HG02981 (cell line): ENCODE measurements around the gene R3HDM4.
"Not testable (repeated sequence)": the region's sequence is repeated elsewhere in the genome, so short reads cannot be mapped to it uniquely, and the experiment has no call there.

Source experiments
- ATAC-seq: cut with Tn5 transposase; IDR thresholded peaks from one replicate; pipeline ENCODE4 v1.9.1; 2021; ENCODE audit warnings: mild to moderate bottlenecking, moderate library complexity; ENCODE audit not compliant: unreplicated experiment

The R3HDM4 gene

DNA sequence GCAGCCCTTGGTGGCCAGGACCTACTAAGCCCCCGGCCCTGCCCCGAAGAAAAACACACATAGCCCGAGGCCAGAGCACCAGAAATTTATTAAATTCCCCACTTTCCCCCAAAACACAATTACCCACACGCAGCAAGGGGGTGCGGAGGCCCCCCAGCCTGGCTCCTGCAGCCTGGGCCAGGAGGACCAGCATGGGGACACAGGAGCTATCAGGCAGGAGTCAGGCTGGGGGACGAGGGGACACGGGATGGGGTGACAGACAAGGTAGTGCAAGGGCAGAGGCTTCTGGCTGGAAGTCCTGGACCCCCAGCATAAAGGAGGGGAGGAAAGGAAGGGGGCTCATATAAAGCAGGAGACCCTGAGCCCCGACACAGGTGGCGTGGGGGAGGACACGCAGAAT is 16.6 kb downstream of the R3HDM4 start:
- ATAC-seq = no peak

DNA sequence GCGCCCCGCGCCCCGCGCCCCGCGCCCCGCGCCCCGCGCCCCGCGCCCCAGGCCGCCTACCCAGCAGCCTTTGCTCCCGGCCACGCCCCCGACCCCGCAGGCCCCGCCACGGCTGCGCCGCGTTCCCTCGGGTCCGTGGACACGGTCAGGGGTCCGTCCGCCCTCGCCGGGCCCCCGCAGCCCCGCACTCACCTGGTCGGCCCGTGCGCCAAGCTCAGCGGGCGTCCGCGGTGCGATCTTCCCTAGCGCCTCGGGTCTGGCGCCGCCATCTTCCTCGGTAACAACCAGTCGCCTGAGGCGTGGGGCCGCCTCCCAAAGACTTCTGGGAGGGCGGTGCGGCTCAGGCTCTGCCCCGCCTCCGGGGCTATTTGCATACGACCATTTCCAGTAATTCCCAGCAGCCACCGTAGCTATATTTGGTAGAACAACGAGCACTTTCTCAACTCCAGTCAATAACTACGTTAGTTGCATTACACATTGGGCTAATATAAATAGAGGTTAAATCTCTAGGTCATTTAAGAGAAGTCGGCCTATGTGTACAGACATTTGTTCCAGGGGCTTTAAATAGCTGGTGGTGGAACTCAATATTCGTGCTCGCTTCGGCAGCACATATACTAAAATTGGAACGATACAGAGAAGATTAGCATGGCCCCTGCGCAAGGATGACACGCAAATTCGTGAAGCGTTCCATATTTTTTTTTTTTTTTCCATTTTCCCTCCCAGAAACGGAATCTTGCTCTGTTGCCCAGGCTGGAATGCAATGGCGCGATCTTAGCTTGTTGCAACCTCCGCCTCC is 19.9 kb downstream of the R3HDM4 start, which contains the start of the genes MED16 and RNU6-9:
Gene MED16 (minus strand): TSS at position 294 of the 796 bp plus-strand sequence. CDS start 2,056 bp downstream, outside the sequence.
Gene RNU6-9 (plus strand): TSS at position 591 of the 796 bp plus-strand sequence.
- ATAC-seq = peak; percentile 81

DNA sequence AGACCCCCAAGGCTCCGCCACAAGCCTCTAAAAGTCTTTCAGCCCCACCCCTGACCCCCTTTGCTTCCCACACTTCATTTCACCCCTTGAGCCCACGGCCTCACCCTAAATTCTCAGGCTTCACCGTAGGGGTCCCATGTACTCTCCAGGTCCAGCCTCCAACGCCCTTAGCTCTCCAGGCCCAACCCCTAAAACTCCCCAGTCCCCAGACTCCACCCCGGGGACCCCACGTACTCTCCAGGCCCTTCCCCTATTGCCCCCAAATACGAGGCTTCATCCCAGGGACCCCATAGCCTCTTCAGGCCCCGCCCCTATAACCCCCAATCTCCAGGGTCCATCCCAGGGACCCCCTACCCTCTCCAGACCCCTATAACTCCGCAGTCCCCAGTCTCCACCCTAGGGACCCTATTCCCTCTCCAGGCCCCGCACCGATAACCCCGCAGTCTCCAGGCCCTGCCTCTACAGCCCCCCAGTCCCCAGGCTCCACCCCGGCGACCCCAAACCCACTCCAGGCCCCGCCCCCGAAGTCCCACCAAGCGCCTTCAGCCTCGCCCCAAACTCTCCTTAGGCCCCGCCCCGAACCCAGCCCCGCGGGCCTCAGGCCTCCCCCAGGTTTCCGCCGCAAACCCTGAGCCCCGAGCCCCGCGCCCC is 20.7 kb downstream of the R3HDM4 start:
- ATAC-seq = no peak

DNA sequence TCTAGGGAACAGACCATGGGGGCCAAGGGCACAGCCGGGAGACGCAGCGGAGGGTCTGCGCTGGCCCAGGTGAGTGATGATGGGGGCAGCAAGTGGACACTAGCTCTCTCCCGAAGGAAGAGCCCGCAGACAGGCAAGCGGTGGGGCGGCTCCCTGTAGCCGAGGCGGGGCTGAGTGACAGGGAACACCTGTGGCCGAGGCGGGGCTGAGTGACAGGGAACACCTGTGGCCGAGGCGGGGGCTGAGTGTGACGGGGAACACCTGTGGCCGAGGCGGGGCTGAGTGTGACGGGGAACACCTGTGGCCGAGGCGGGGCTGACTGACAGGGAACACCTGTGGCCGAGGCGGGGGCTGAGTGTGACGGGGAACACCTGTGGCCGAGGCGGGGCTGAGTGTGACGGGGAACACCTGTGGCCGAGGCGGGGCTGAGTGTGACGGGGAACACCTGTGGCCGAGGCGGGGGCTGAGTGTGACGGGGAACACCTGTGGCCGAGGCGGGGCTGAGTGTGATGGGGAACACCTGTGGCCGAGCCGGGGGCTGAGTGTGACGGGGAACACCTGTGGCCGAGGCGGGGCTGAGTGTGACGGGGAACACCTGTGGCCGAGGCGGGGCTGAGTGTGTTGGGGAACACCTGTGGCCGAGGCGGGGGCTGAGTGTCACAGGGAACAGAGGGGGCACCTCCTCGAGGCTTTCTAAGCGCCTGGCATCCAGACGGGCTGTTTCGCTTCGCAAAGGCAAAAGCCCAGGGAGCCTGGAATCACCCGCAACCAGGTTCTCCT is 21.4 kb downstream of the R3HDM4 start:
- not testable (repeated sequence) for ATAC-seq

DNA sequence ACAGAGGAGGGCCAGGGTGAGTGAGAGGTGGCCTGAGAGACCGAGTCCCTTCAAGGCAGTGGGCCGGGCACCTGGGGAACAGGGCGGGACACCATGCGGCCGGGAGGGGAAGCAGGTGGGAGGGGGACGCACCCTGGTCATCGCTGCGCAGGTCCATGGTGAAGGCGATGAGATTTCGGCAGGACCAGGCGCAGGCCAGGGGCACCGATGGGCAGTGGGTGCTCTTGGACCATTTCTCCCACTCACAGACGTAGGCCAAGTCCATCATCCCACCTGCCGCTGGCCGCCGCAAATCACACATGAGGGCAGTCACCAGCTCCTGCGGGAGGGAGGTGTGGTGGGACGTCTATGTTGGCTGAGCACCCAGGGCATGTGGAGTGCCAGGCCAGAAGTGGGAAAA is 22.2 kb downstream of the R3HDM4 start:
- no peak for ATAC-seq

DNA sequence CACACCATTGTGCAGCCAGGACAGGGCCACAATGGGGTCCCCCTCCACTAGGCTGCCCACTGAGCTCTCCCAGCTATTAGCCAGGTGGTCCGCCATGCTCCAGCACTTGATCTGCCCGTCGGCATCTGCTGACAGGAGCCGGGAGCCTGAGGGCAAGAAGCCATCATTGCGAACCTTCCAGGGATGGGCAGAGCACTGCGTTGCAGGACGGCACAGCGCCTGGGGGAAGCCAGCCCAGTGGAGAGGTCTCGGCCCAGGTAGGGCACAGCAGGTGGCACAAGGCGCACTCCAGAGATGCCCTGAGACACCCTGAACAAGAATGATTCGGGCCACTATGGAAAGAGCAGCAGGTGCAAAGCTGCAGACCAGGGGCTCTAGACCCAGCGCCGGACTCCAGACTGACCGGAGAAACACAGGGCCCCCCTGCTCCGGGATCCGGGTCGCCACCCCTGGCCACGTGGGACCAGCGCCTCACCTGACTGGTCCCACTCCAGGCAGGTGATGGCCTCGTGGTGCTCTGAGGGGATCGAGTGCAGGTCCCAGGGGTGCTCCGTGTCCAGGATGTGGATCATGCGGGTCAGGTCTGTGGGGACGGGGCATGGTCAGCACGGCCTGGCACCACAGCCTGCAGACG is 23.2 kb downstream of the R3HDM4 start:
- no peak for ATAC-seq

DNA sequence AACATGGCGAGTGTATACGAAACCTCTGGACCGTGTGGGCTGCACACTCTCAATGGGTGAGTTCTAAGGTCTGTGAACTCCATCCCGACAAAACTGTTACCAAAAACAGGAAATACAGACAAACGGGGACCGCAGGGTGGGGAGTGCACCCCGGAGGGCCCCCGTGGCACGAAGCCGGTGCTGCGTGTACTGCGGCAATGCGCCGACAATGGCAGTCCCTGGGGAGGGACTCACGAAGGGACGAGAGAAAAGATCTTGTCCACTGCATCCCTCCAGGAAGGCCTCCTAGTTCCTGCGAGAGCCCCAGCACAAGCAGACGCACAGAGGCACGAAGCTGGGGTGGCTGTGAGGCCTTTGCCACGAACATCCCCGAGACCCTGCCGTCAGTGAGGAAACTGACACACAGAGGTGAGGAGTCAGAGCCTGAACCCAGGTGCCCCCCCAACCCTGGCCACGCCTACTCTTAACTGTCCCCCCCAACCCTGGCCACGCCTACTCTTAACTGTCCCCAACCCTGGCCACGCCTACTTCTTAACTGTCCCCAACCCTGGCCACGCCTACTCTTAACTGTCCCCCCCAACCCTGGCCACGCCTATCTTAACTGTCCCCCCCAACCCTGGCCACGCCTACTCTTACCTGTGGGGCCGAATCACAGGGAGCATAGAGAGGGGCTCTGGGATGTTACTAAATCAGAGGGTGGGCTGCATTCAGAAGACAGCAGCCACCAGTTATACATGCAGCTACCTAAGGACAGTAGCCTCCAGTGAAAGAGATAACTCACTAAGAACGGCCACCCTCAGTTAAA is 24.2 kb downstream of the R3HDM4 start:
- ATAC-seq = no peak

DNA sequence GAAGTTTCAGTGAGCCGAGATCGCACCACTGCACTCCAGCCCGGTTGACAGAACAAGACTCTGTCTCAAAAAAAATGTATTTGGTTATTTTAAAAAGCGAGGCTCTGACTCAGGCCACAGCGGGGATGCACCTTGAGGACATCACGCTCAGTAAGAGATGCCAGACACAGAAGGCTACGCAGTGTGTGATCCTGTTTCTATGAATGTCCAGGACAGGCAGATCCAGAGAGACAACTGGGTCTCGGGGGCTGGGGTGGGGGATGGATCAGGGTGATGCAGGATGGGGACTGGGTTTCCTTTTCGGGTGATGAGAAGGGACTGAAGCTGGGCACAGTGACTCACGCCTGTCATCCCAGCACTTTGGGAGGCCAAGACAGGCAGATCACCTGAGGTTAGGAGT is 25.4 kb downstream of the R3HDM4 start:
- no peak for ATAC-seq

DNA sequence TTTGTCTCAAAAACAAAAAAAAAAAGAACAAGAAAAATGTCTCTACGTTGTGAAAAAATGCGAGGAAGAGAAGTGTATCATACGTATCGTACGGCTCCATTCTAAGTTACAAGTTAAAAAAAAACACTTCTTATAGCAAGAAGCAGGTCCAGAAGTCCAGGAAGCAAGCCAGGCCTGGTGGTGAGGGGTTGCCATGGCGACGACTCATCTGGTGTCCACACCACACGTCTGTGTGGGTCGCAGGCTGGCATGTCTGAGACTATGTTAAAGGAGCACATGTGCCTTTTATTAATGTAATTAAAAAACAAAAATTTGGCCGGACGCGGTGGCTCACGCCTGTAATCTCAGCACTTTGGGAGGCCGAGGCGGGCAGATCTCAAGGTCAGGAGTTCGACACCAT is 25.9 kb downstream of the R3HDM4 start:
- no peak for ATAC-seq

DNA sequence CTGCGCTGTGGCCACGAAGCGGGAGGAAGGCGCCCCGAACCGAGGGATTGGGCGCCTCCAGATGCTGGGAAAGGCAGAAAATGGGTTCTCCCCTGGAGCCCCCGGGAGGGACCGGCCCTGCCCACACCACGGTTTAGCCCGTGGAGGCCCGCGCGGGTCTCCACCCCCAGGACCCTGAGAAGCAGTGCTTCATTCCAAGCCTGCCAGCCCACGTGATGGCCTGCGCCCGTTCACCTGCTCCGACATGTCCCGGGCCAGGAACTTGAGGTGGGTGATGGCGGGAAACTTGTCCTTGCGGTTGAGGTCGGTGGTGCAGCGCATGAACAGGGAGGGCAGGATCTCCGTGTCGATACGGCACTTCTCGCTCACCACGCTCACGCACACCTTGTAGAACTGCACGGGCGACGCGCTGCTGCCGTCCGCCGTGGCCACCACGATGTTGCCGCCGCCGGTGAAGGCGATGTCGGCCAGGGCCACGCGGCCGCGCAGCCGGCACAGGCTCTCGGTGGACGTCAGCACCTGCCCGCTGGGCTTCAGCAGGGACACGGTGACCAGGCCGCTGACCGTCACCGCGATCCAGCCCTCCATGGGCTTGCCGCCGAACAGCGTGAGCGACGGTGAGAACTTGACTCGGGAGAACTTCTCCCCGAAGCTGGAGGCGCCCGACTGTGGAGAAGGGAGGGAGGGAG is 27.3 kb downstream of the R3HDM4 start:
- no peak for ATAC-seq

DNA sequence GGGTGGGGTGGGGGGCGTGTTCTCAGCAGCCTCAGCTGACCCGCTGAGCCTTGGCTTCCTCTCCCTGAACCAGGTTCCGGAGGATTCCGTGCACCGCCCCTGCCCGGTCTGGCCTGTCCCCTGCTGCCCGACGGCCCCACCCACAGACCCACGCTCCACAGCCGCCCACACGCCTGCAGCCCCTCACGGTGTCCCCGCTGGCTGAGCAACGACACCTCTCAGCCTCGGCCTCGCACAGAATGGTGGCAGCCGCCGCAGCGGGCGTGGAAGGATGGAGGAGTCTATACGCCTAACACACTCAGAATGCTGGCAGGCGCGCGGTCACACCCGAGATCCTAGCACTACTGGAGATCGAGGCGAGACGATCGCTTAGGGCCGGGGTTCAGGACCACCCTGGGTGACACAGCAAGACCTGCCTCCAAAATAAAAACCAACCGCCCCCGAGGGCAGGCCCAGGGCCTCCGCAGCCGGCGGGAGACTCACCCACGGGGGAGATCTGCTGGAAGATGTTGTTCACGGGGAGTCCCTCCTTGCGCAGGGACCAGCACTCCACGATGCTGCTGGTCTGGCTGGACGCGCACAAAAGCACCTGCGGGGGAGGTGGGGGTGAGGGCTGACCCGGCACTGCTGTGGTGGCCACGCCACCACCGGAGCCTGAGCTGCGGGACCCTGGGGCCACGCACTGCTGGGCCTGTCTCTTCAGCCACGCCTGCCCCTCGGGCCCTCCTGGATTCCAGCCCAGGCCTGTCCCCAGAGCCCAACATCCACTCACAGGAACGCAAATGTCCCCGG is 28.4 kb downstream of the R3HDM4 start:
- ATAC-seq = no peak

DNA sequence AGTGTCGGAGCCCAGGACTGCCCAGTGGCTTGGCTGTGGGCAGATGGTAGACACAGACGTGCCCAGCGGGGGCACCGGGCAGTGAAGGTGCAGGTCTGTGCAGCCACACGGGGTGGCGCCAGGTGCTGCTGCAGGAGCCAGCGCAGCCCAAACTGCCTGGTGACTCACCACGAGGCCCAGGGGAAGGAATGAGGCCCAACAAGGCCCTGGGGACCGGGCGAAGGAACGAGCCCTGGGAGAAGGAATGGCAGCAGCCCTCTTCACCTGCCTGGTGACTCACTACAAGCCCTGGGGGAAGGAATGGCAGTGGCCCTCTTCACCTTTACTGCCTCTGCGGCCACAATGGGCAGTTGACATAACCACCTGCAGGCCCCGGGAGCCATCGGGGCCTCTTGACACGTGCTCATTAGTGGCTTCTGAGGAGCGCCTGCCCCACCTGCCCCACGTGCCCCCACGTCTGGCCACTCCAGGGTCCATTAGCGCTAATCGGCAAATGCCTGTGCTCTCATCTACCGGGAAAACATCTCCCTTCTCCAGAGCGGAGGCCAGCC is 29.3 kb downstream of the R3HDM4 start:
- ATAC-seq = no peak

DNA sequence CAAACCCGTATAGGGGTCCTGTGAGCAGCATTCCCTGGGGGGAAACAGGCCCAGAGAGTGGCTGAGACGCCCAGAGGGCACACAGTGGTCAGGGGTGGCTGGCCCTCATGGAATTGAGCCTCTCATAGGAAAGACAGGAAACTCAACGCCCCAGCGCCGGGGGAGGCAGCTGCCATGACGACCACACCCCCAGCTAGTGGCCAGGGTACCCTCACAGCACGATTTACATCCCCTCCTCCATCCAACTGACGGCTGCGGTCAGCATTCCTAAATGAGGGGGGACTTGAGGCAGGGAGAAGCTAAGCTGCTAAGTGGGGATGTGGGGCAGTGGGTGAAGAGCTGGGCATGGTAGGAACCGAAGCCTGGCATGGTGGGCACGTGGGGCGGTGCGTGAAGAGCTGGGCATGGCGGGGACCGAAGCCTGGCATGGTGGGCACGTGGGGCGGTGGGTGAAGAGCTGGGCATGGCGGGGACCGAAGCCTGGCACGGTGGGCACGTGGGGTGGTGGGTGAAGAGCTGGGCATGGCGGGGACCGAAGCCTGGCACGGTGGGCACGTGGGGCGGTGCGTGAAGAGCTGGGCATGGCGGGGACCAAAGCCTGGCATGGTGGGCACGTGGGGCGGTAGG is 30.0 kb downstream of the R3HDM4 start:
- no peak for ATAC-seq

DNA sequence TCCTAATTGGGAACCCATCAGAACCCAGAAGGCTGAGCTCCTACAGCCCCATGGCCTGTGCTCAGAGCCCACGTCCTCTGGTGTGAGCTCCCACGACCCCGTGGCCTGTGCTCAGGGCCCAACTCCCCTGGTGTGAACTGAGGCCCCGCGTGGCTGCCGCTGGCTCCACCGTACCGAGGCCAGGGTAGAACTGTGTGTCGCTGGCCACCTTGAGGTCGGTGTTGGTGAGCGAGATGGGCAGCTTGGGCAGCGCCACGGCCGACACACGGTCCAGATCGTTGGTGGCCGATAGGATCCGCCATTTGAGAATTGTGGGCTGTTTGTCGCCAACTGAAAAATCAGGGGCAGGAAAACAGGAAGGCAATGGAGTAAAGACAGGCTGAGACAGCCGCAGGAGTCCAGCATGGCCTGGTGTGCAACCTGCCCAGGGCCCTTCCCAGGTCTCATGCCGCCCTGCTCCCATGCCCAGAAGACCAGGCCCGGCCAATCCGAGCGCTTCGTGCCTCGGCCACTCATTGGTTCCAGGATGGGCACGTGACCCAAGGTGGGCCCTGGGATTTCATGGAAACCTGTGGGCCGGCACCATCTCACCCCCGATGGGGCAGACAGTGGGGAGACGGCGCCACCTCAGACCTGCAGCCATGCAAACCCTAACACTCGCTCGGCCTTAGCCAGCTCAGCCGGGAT is 31.5 kb downstream of the R3HDM4 start:
- no peak for ATAC-seq

DNA sequence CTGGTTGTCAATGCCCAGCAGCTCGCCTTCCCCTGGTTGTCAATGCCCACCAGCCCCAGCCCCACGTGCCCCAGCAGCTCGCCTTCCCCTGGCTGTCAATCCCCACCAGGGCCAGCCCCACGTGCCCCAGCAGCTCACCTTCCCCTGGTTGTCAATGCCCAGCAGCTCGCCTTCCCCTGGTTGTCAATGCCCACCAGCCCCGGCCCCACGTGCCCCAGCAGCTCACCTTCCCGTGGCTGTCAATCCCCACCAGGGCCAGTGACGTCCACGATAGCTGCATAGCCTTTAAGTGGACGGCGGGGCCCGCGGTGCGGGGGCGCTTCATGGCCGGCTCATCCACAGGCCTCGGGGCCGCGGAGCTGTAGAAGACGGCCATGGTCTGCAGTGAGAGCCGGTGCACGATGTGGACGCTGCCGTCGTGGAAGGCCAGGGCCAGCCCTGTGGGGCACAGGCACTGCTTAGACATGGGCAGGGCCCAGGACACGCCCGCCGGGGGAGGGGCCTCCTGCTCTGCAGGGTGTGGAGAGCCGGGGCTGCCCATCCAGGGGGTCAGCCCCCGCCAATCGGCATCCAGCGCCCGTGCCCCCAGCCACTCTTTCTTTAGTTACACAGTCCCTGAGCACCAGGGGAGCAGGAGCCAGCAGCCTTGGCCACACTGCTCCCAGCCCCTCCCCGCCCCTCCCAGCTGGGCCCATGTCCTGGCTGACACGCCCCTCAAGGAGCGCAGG is 33.1 kb downstream of the R3HDM4 start:
- ATAC-seq = no peak

DNA sequence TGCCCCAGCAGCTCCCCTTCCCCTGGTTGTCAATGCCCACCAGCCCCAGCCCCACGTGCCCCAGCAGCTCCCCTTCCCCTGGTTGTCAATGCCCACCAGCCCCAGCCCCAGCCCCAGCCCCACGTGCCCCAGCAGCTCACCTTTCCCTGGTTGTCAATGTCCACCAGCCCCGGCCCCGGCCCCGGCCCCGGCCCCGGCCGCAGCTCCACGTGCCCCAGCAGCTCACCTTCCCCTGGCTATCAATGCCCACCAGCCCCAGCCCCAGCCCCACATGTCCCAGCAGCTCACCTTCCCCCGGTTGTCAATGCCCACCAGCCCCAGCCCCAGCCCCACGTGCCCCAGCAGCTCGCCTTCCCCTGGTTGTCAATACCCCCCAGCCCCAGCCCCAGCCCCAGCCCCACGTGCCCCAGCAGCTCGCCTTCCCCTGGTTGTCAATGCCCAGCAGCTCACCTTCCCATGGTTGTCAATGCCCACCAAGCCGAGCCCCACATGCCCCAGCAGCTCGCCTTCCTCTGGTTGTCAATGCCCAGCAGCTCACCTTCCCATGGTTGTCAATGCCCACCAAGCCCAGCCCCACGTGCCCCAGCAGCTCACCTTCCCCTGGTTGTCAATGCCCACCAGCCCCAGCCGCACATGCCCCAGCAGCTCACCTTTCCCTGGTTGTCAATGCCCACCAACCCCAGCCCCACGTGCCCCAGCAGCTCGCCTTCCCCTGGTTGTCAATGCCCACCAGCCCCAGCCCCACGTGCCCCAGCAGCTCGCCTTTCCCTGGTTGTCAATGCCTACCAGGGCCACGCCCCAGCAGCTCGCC is 34.1 kb downstream of the R3HDM4 start:
- ATAC-seq = not testable (repeated sequence)
